Activated naive CD4-positive, alpha-beta T cell treated with Interleukin-2 at 50 U/mL for 16 hours (primary cell): ENCODE results near the gene NOTCH3.

Experiments
- DNase-seq: peaks from one replicate; pipeline ENCODE4 v3.0.0-alpha.2; 2020

Gene NOTCH3

GRCh38 chr19:15195371-15196334, 5.1 kb downstream of the NOTCH3 start:
- DNase-seq = no peak

GRCh38 chr19:15194938-15195337, 5.9 kb downstream of the NOTCH3 start:
- no peak for DNase-seq

- no peak for DNase-seq
Measured at GRCh38 chr19:15191982-15192381, 8.8 kb downstream of the NOTCH3 start.

GRCh38 chr19:15191514-15191913, 9.3 kb downstream of the NOTCH3 start:
- DNase-seq = no peak

- no peak for DNase-seq
Measured at GRCh38 chr19:15188851-15189250, 11.9 kb downstream of the NOTCH3 start.

GRCh38 chr19:15187026-15188007, 13.5 kb downstream of the NOTCH3 start:
- DNase-seq = no peak

GRCh38 chr19:15185188-15185587, 15.6 kb downstream of the NOTCH3 start:
- no peak for DNase-seq

- no peak for DNase-seq
Measured at GRCh38 chr19:15184776-15185175, 16.0 kb downstream of the NOTCH3 start.

- DNase-seq = no peak
Measured at GRCh38 chr19:15181394-15181793, 19.4 kb downstream of the NOTCH3 start.

GRCh38 chr19:15180451-15181390, 20.1 kb downstream of the NOTCH3 start:
- DNase-seq = no peak

GRCh38 chr19:15178629-15179308, 22.0 kb downstream of the NOTCH3 start:
- DNase-seq = no peak

- peak; percentile 85 for DNase-seq
Measured at GRCh38 chr19:15177269-15178116, 23.3 kb downstream of the NOTCH3 start.

GRCh38 chr19:15175609-15176008, 25.2 kb downstream of the NOTCH3 start:
- no peak for DNase-seq

GRCh38 chr19:15173746-15174404, 26.9 kb downstream of the NOTCH3 start:
- no peak for DNase-seq

- no peak for DNase-seq
Measured at GRCh38 chr19:15170345-15170744, 30.4 kb downstream of the NOTCH3 start.

GRCh38 chr19:15169541-15170285, 31.1 kb downstream of the NOTCH3 start:
- DNase-seq = no peak

GRCh38 chr19:15166700-15167099, 34.1 kb downstream of the NOTCH3 start:
- DNase-seq = no peak

- DNase-seq = peak; percentile 9
Measured at GRCh38 chr19:15161028-15161984, 39.5 kb downstream of the NOTCH3 start.
